HepG2 (cell line): Measurements from ENCODE around the gene MAP1LC3A. TPM values are rescaled to one million over a fixed set of nuclear protein-coding genes. Genes with fewer than 3 reads are reported as not detected.

Source experiments
- AFF4 ChIP-seq: sonication (generic); formaldehyde crosslinking; IDR thresholded peaks from 2 replicates; pipeline ENCODE4 v1.4.0; 2020; ENCODE audit warnings: missing genetic modification reagents
- ARNT2 ChIP-seq: sonication (generic); formaldehyde crosslinking; IDR thresholded peaks from 2 replicates; pipeline ENCODE4 v1.8.0; 2022; ENCODE audit warnings: mild to moderate bottlenecking, low read depth, missing genetic modification reagents, moderate library complexity
- ATAD3A ChIP-seq: sonication (generic); formaldehyde crosslinking; IDR thresholded peaks from 2 replicates; pipeline ENCODE4 v1.4.0; 2020; ENCODE audit warnings: missing genetic modification reagents
- ATF2 ChIP-seq: sonication (generic); formaldehyde crosslinking; IDR thresholded peaks from 2 replicates; pipeline ENCODE4 v1.4.0; 2020; ENCODE audit warnings: missing genetic modification reagents
- BRD4 ChIP-seq: sonication (generic); formaldehyde crosslinking; IDR thresholded peaks from 2 replicates; pipeline ENCODE4 v1.4.0; 2020; ENCODE audit warnings: missing genetic modification reagents
- DMAP1 ChIP-seq: IDR thresholded peaks from 2 replicates; pipeline ENCODE4 v1.6.1; 2016
- GATAD2A ChIP-seq: IDR thresholded peaks from 2 replicates; pipeline ENCODE4 v1.6.1; 2016
- HIVEP1 ChIP-seq: sonication (generic); formaldehyde crosslinking; IDR thresholded peaks from 2 replicates; pipeline ENCODE4 v1.4.0; 2020; ENCODE audit warnings: mild to moderate bottlenecking, missing genetic modification reagents
- HNRNPK ChIP-seq: fragments of 200-400 bp; formaldehyde crosslinking; IDR thresholded peaks from 2 replicates; pipeline ENCODE4 v1.6.1; 2018; ENCODE audit warnings: low read length, low read depth, moderate library complexity, mild to moderate bottlenecking; ENCODE audit not compliant: poor library complexity, severe bottlenecking
- IKZF1 ChIP-seq: fragments of 450-650 bp; IDR thresholded peaks from 2 replicates; pipeline ENCODE4 v1.7.1; 2016
- PREB ChIP-seq: sonication (generic); formaldehyde crosslinking; IDR thresholded peaks from 2 replicates; pipeline ENCODE4 v1.4.0; 2020; ENCODE audit warnings: missing genetic modification reagents
- RFX1 ChIP-seq: fragments of 450-650 bp; IDR thresholded peaks from 2 replicates; pipeline ENCODE4 v1.6.1; 2017
- TBX3 ChIP-seq: fragments of 450-650 bp; IDR thresholded peaks from 2 replicates; pipeline ENCODE4 v1.6.1; 2017; ENCODE audit warnings: antibody characterized with exemption, mild to moderate bottlenecking, inconsistent platforms, borderline replicate concordance
- U2AF1 ChIP-seq: fragments of 200-400 bp; formaldehyde crosslinking; optimal IDR thresholded peaks from 2 replicates; pipeline ENCODE3; 2017; ENCODE audit warnings: mild to moderate bottlenecking, low read depth, low read length
- ZBTB25 ChIP-seq: IDR thresholded peaks from 2 replicates; pipeline ENCODE4 v1.6.1; 2018; ENCODE audit warnings: missing genetic modification reagents
- ZNF609 ChIP-seq: sonication (generic); formaldehyde crosslinking; IDR thresholded peaks from 2 replicates; pipeline ENCODE4 v1.4.0; 2020; ENCODE audit warnings: mild to moderate bottlenecking, missing genetic modification reagents, borderline replicate concordance
- ZNF724P ChIP-seq: sonication (generic); formaldehyde crosslinking; IDR thresholded peaks from 2 replicates; pipeline ENCODE4 v1.8.0; 2022; ENCODE audit warnings: missing genetic modification reagents, borderline replicate concordance
- ZSCAN25 ChIP-seq: sonication (generic); formaldehyde crosslinking; IDR thresholded peaks from 2 replicates; pipeline ENCODE4 v1.8.0; 2022; ENCODE audit warnings: mild to moderate bottlenecking, missing genetic modification reagents
- polyA plus RNA-seq, 8 experiments: library from polyadenylated mRNA; depleted of rRNA in 3 of 8; stranded (reverse) in 7 of 8; unstranded in 1 of 8; fragments of >200 nt; fragmentation: Illumina TruSeq in 4 of 8; extraction: Trizol in 4 of 8; gene quantifications; 2 replicates each; pipeline versions ENCODE4 v1.2.1 to v1.2.3, GENCODE V29; 2011 to 2016; ENCODE audit warnings: low read depth in 4 of 8, missing spikeins in 1 of 8, mixed read lengths in 1 of 8; ENCODE audit not compliant: insufficient read depth in 1 of 8
- total RNA-seq, 5 experiments: library from RNA; depleted of rRNA; stranded (reverse); fragments of >200 nt; fragmentation: Illumina TruSeq; extraction: Trizol; gene quantifications; 2 replicates each; pipeline ENCODE4 v1.2.3, GENCODE V29; 2016; ENCODE audit warnings: low read depth in 1 of 5

The MAP1LC3A gene
- total and polyA plus RNA-seq, 2 of the 13 experiments (the other 11 are each of a cell fraction or from before 2014, with no cell fraction given): not detected

- TF ChIP-seq AFF4 (CRISPR knock-in tag): peak; percentile 73; the same call in 1 of the 2 replicates
- TF ChIP-seq ZBTB25: no peak; the same call in 1 of the 2 replicates
- no peak for TF ChIP-seq ATAD3A
- TF ChIP-seq ZNF724P: peak; percentile 96
- TF ChIP-seq ARNT2 (CRISPR knock-in tag): peak; percentile 84; the same call in 1 of the 2 replicates
- TF ChIP-seq PREB (CRISPR knock-in tag): no peak
- peak; percentile 93 for TF ChIP-seq GATAD2A
- TF ChIP-seq HNRNPK: no peak
- no peak for TF ChIP-seq IKZF1
- TF ChIP-seq HIVEP1: peak; percentile 86
- peak; percentile 34; the same call in 1 of the 2 replicates for TF ChIP-seq BRD4 (CRISPR knock-in tag)
- peak; percentile 77 for TF ChIP-seq ZNF609 (CRISPR knock-in tag)
- peak; percentile 86 for TF ChIP-seq U2AF1
- no peak for TF ChIP-seq RFX1
- TF ChIP-seq ATF2: peak; percentile 46; the same call in 1 of the 2 replicates
- TF ChIP-seq ZSCAN25 (CRISPR knock-in tag): no peak
- peak; percentile 82; the same call in 1 of the 2 replicates for TF ChIP-seq DMAP1 (CRISPR knock-in tag)
- peak; percentile 94 for TF ChIP-seq TBX3
These were observed 32.7 kb upstream of the MAP1LC3A start (continued) for GRCh38 chr20:34525709-34526416.
